Measurements from ENCODE around the gene ZMYM4. TPM values are rescaled to one million over a fixed set of nuclear protein-coding genes. Genes with fewer than 3 reads are reported as not detected.

The ZMYM4 gene
- polyA plus RNA-seq, 1 experiment = 58.3 TPM

DNA sequence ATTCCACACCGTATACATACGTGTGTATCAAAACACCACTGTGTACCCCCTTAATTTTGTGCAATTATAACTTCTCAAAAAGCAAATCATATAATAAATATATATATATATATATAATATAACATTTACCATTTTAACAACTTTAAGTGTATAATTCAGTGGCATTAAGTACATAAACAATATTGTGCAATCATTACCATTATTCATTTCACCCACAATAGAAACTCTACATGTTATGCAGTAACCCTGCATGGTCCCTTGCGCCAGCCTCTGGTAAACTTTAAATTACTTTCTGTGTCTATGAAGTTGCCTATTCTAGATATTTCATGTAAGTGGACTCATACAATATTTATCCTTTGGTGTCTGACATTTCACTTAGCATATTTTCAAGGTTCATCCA, 13.1 kb downstream of the ZMYM4 start:
- ChIA-PET POLR2A (no interaction called here), CTCF (no interaction called here)
- H3K27ac ChIP-seq (ENCODE audit: low read depth, low read length) = no peak overlapping the region
- no peak overlapping the region for H3K4me3 ChIP-seq (ENCODE audit: low read depth, low read length)
- TF ChIP-seq CTCF (IDR thresholded peaks at IDR 0.05; ENCODE audit: low read depth, low read length) = no peak
- no peaks in the 10 kb centered on the region for H3K27me3 ChIP-seq (ENCODE audit: control insufficient read depth, insufficient read depth, low read length)
- no peak for DNase-seq (ENCODE audit: low read depth, low spot score)
- H3K9me3 ChIP-seq (ENCODE audit: control insufficient read depth, insufficient read depth, low read length) = peaks cover 7% of the 10 kb centered on the region

DNA sequence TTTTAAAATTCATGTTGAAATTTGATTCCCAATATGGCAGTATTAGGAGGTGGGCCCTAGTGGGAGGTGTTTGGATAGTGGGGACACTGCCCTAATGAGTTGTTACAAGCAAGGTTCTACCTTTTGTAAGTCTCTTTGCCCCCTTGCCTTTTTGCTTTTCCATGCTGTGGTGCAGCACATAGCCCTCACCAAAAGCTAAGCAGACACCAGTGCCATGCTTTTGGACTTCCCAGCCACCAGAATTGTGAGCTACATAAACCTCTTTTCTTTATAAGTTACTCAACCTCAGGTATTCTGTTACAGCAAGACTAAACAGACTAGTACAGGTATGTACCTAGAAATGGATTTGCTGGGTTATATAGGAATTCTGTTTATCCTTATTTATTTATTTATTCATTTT, 13.7 kb downstream of the ZMYM4 start:
- H3K4me3 ChIP-seq (ENCODE audit: low read depth, low read length) = no peak overlapping the region
- no peak for DNase-seq (ENCODE audit: low read depth, low spot score)
- TF ChIP-seq CTCF (IDR thresholded peaks at IDR 0.05; ENCODE audit: low read depth, low read length) = no peak
- ChIA-PET POLR2A (interaction anchor here (0.5 to 0.6 kb wide), 4 partner anchors 17 to 93 kb away, joined by 4 to 6 read pairs (median 4); partner anchors contain the start of gene SFPQ), CTCF (interaction anchor here (0.9 kb wide), 1 partner anchor 80 kb away, joined by 3 read pairs; no protein-coding TSS in a partner anchor)
- no peaks in the 10 kb centered on the region for H3K27me3 ChIP-seq (ENCODE audit: control insufficient read depth, insufficient read depth, low read length)
- peaks cover 7% of the 10 kb centered on the region for H3K9me3 ChIP-seq (ENCODE audit: control insufficient read depth, insufficient read depth, low read length)
- H3K27ac ChIP-seq (ENCODE audit: low read depth, low read length) = no peak overlapping the region

GRCh38 chr1:35284852-35285251, 16.3 kb downstream of the ZMYM4 start:
- DNase-seq (ENCODE audit: low read depth, low spot score) = no peak
- ChIA-PET CTCF (interaction anchor here (1.3 kb wide), 1 partner anchor 83 kb away, joined by 3 read pairs; no protein-coding TSS in a partner anchor), POLR2A (interaction anchor here (0.8 kb wide), 1 partner anchor 72 kb away, joined by 3 read pairs; no protein-coding TSS in a partner anchor)
- no peak for TF ChIP-seq CTCF (IDR thresholded peaks at IDR 0.05; ENCODE audit: low read depth, low read length)
- Histone ChIP-seq H3K27ac (ENCODE audit: low read depth, low read length) (no peak overlapping the region), H3K27me3 (ENCODE audit: control insufficient read depth, insufficient read depth, low read length) (no peaks in the 10 kb centered on the region), H3K9me3 (ENCODE audit: control insufficient read depth, insufficient read depth, low read length) (peaks cover 7% of the 10 kb centered on the region), H3K4me3 (ENCODE audit: low read depth, low read length) (no peak overlapping the region)

DNA sequence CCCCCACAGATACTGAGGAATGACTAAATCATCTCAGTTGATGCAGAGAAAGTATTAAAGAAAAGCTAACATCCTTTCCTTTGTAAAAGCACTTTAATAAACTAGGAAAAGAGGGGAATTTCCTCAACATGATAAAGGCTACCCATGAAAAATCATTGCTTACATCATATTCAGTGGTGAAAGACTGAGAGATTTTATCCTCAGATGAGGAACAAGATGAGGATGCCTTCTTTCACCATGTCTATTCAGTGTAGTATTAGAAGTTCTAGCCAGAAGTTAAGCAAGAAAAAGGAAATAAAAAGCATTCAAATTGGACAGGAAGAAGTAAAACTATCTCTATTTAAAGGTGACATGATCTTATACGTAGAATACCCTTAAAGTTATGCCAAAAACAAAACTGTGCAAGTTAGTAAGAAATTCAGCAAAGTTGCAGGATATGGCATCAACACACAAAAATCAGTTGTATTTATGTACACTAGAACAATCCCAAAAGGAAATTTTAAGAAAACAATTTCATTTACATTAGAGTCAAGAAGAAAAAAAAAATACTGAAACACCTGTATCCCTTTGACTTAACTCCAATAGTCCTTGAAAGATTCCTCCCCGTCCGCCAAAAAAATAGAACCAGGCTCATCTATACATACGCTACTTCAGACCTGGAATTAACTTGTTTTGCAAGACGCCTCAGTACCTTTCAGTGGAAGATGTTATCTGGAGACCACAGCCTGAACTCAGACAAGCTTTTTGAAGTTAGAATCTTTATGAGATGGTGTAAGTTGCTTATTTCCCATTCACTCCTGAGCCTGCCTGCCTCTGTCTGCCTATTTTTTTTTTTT, 17.5 kb downstream of the ZMYM4 start:
- Histone ChIP-seq H3K27ac (ENCODE audit: low read depth, low read length) (no peak overlapping the region), H3K4me3 (ENCODE audit: low read depth, low read length) (no peak overlapping the region), H3K9me3 (ENCODE audit: control insufficient read depth, insufficient read depth, low read length) (peaks cover 7% of the 10 kb centered on the region), H3K27me3 (ENCODE audit: control insufficient read depth, insufficient read depth, low read length) (no peaks in the 10 kb centered on the region)
- POLR2A ChIA-PET = no interaction called here
- no peak for TF ChIP-seq CTCF (IDR thresholded peaks at IDR 0.05; ENCODE audit: low read depth, low read length)
- CTCF ChIA-PET = interaction anchor here (1.3 kb wide), 1 partner anchor 84 kb away, joined by 3 read pairs; no protein-coding TSS in a partner anchor
- DNase-seq (ENCODE audit: low read depth, low spot score) = no peak
